Smooth muscle cell (in vitro differentiated cells): ENCODE data around the gene KCP. TPM values are rescaled to one million over a fixed set of nuclear protein-coding genes. Genes with fewer than 3 reads are reported as not detected.
A peak's percentile ranks its signal among the peaks of the same experiment; 100 is the strongest.

Experiments used
- DNase-seq: peaks from one replicate; lab custom pipeline; 2025; ENCODE audit not compliant: unreplicated experiment; lab: John Stamatoyannopoulos, UW
- H2AFZ ChIP-seq: fragments of 200-600 bp; sonication (generic); 2 replicates; pipeline ENCODE4 v1.6.0; 2016; ENCODE audit warnings: antibody characterized with exemption, low read depth, mild to moderate bottlenecking
- H3F3A ChIP-seq: fragments of 200-600 bp; sonication (generic); 2 replicates; pipeline ENCODE4 v1.6.0; 2017; ENCODE audit warnings: antibody characterized with exemption, low read depth
- H3K27ac ChIP-seq: fragments of 200-600 bp; sonication (generic); 2 replicates; pipeline ENCODE4 v1.5.1; 2016; ENCODE audit warnings: low read depth, mild to moderate bottlenecking
- H3K27me3 ChIP-seq: fragments of 200-600 bp; sonication (generic); 2 replicates; pipeline ENCODE4 v1.6.1; 2016; ENCODE audit warnings: low read depth, mild to moderate bottlenecking
- H3K36me3 ChIP-seq: fragments of 200-600 bp; sonication (generic); 2 replicates; pipeline ENCODE4 v1.5.1; 2016; ENCODE audit warnings: low read depth
- H3K4me1 ChIP-seq: fragments of 200-600 bp; sonication (generic); 2 replicates; pipeline ENCODE4 v1.5.1; 2016; ENCODE audit warnings: low read depth
- H3K4me2 ChIP-seq: fragments of 200-600 bp; sonication (generic); 2 replicates; pipeline ENCODE4 v1.6.0; 2016; ENCODE audit warnings: mild to moderate bottlenecking
- H3K4me3 ChIP-seq: fragments of 200-600 bp; sonication (generic); 2 replicates; pipeline ENCODE4 v1.5.1; 2016; ENCODE audit warnings: mild to moderate bottlenecking
- H3K79me2 ChIP-seq: fragments of 200-600 bp; sonication (generic); 2 replicates; pipeline ENCODE4 v1.6.0; 2016; ENCODE audit warnings: low read depth, mild to moderate bottlenecking
- H3K9ac ChIP-seq: fragments of 200-600 bp; sonication (generic); 2 replicates; pipeline ENCODE4 v1.6.0; 2016; ENCODE audit warnings: low read depth
- H3K9me3 ChIP-seq: fragments of 200-600 bp; sonication (generic); replicated peaks from 2 replicates; pipeline ENCODE4 v1.5.1; 2016; ENCODE audit warnings: low read depth
- H4K20me1 ChIP-seq: fragments of 200-600 bp; sonication (generic); 2 replicates; pipeline ENCODE4 v1.6.0; 2016; ENCODE audit warnings: low read depth
- WGBS: methylation state at CpG from one replicate; pipeline ENCODE4 v1.1.7; 2016; ENCODE audit warnings: low lambda C conversion rate; 5-methylcytosine and 5-hydroxymethylcytosine counted together
- polyA plus RNA-seq: library from polyadenylated mRNA; unstranded; fragments of >200 nt; fragmentation: Nextera tagmentation; extraction: Ambion mirVana; gene quantifications from 2 replicates; pipeline ENCODE4 v1.2.1, GENCODE V29; 2016
- total RNA-seq: library from RNA; depleted of rRNA; stranded (reverse); fragments of >200 nt; gene quantifications from 2 replicates; pipeline ENCODE4 v1.2.3, GENCODE V29; 2014
- TF ChIP-seq, protein P1 (sequence below): fragments of 200-600 bp; sonication (generic); IDR thresholded peaks from 2 replicates; pipeline ENCODE4 v1.5.1; 2017; ENCODE audit warnings: borderline replicate concordance, mild to moderate bottlenecking, antibody characterized with exemption; ENCODE audit not compliant: insufficient read depth, poor library complexity, severe bottlenecking

Gene KCP
- total and polyA plus RNA-seq, 2 experiments from 2014 or later: 0.99 to 4.5 TPM

DNA sequence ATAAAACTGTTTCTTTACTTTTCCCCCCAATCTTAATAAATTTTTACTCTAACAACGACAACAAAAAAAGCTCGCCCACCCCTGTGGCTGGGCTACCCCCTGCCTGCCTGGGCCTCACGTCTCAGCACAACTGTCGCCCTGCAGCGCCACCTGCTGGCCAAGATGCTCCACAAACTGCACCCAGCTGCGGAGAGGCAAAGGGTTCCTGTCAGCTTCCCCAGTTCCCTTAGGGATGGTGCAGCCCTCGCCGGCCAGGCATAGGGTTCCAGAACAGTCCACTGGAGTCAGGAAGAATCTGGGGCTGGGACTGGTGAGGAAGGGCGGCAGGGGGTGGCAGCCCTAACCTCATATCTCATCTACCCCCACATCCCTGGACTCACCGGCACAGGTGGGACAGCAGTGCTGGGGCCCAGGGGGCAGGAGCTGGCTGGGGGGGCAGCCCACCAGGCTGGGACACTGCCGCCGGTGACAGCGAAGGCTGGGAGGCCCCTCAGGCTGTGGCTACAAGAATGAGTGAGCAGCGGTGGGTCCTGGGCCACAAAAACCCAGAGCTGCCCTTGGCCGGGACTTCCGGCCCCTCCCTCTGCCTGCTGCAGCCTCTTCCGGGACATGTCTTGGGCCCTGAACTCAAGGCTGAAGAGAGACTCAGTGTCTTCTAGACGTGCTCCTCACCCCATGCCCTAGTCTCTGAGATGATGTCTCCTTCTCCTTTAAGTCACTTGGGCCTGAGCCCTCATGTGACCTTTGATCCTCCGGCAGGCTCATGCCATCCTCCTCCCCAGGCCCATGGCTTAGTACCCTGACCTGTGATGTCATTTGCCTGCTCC lies 26.7 kb downstream of the KCP start:
- Histone ChIP-seq H3K4me2 (no peak overlapping the region), H3K9me3 (no peaks in the 10 kb centered on the region), H3K27me3 (no peaks in the 10 kb centered on the region), H3K4me1 (no peaks in the 10 kb centered on the region), H3K27ac (no peak overlapping the region), H3K4me3 (no peak overlapping the region), H2AFZ (no peak overlapping the region), H3K79me2 (no peaks in the 10 kb centered on the region), H3K9ac (no peak overlapping the region), H3K36me3 (no peaks in the 10 kb centered on the region), H4K20me1 (no peaks in the 10 kb centered on the region), H3F3A (no peaks in the 10 kb centered on the region)
- WGBS: 47% methylated on average over 19 of the region's 19 CpGs
- TF ChIP-seq, protein P1, sequence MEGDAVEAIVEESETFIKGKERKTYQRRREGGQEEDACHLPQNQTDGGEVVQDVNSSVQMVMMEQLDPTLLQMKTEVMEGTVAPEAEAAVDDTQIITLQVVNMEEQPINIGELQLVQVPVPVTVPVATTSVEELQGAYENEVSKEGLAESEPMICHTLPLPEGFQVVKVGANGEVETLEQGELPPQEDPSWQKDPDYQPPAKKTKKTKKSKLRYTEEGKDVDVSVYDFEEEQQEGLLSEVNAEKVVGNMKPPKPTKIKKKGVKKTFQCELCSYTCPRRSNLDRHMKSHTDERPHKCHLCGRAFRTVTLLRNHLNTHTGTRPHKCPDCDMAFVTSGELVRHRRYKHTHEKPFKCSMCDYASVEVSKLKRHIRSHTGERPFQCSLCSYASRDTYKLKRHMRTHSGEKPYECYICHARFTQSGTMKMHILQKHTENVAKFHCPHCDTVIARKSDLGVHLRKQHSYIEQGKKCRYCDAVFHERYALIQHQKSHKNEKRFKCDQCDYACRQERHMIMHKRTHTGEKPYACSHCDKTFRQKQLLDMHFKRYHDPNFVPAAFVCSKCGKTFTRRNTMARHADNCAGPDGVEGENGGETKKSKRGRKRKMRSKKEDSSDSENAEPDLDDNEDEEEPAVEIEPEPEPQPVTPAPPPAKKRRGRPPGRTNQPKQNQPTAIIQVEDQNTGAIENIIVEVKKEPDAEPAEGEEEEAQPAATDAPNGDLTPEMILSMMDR: peak; percentile 89
- peak; percentile 62 for DNase-seq

DNA sequence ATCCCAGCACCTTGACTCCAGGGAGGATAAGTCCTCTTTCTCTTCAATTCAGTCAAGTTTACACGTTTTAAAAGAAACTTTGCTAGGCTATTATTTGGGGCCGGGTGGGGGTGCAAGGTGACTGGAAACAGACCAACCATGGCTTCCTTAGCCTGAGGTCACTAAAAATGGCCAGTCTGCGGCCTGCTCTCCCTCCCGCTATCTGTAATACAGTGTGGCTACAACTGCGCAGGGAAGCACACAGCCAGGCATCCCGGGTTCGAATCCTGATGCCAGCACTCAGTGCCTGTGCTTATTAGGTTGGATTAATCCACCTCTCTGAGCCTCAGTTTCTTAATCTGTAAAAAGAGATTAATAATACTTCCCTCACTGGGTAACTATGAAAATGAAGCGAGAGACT lies 28.4 kb downstream of the KCP start:
- H4K20me1 ChIP-seq: no peaks in the 10 kb centered on the region
- WGBS: 91% methylated on average over 8 of the region's 8 CpGs
- no peaks in the 10 kb centered on the region for H3K79me2 ChIP-seq
- H3K4me3 ChIP-seq: no peak overlapping the region
- H3K9me3 ChIP-seq: no peaks in the 10 kb centered on the region
- TF ChIP-seq, protein P1: no peak
- H2AFZ ChIP-seq: no peak overlapping the region
- no peaks in the 10 kb centered on the region for H3K4me1 ChIP-seq
- DNase-seq: no peak
- no peaks in the 10 kb centered on the region for H3K27me3 ChIP-seq
- H3F3A ChIP-seq: no peaks in the 10 kb centered on the region
- H3K36me3 ChIP-seq: no peaks in the 10 kb centered on the region
- no peak overlapping the region for H3K9ac ChIP-seq
- H3K27ac ChIP-seq: no peak overlapping the region
- H3K4me2 ChIP-seq: no peak overlapping the region

DNA sequence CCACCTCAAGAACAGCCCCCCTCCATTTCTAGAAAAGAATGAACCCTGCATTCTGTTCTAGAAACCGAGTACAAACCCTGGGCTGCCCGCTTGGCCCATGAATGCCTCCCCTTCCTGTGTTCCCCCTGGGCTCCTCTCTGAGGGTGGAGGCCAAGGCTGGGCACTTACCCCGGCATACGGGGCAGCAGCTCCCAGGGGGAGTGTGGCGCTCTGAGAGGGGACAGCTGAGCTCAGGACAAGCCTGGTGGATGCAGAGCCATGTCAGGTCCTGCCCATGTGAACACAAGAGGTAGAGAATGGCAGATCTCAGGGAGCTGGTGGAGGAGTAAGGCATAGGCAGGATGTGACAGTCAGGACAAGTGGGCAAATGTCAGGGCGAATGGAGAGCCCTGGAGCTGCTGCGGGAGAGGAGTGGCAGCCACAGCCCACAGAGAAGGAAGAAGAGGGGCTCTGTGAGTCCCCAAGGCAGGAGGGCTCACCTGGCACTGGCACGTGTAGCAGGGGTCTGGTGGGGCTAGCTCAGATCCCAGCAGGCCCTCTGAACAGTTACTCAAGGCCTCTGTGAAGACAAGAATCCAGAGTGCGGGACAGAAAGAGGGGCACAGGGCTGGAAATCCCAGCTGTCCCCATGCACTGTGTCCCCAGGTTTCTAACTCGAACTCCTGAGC lies 28.9 kb downstream of the KCP start:
- H3K27me3 ChIP-seq: no peaks in the 10 kb centered on the region
- H3K27ac ChIP-seq: no peak overlapping the region
- no peak overlapping the region for H3K4me2 ChIP-seq
- H3K4me1 ChIP-seq: no peaks in the 10 kb centered on the region
- H3K9ac ChIP-seq: no peak overlapping the region
- H3K9me3 ChIP-seq: no peaks in the 10 kb centered on the region
- H4K20me1 ChIP-seq: no peaks in the 10 kb centered on the region
- TF ChIP-seq, protein P1: no peak
- H3K79me2 ChIP-seq: no peaks in the 10 kb centered on the region
- no peaks in the 10 kb centered on the region for H3K36me3 ChIP-seq
- no peak overlapping the region for H2AFZ ChIP-seq
- no peak overlapping the region for H3K4me3 ChIP-seq
- no peak for DNase-seq
- no peaks in the 10 kb centered on the region for H3F3A ChIP-seq
- WGBS: 87% methylated on average over 10 of the region's 10 CpGs
